GM12875 (cell line): ENCODE results near the gene CPZ.

Experiments
- H3K4me3 ChIP-seq: one replicate; pipeline ENCODE4 v1.5.1; 2011; ENCODE audit warnings: low read depth, low read length, control low read depth
- TF ChIP-seq, protein P1 (sequence below): IDR thresholded peaks from 2 replicates; pipeline ENCODE4 v1.5.1; 2011; ENCODE audit warnings: low read depth, mild to moderate bottlenecking, control low read depth, inconsistent platforms, low read length, moderate library complexity, borderline replicate concordance; ENCODE audit not compliant: insufficient read depth

CPZ gene

DNA sequence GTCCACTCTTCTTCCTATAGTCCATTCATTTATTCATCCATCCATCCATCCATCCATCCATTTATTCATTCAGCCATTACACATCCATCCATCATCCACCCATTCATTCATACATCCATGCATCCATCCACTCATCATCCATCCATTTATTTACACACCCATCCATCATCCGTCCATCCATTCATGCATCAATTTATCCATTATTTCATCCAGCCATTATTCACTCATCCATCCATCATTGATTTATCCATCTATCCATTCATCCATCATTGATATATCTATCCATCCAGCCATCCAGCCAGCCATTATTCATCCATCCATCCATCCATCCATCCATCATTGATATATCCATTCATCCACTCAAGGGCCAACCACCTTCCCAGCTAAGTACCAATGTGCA is 12.7 kb downstream of the CPZ start:
- TF ChIP-seq, protein P1, sequence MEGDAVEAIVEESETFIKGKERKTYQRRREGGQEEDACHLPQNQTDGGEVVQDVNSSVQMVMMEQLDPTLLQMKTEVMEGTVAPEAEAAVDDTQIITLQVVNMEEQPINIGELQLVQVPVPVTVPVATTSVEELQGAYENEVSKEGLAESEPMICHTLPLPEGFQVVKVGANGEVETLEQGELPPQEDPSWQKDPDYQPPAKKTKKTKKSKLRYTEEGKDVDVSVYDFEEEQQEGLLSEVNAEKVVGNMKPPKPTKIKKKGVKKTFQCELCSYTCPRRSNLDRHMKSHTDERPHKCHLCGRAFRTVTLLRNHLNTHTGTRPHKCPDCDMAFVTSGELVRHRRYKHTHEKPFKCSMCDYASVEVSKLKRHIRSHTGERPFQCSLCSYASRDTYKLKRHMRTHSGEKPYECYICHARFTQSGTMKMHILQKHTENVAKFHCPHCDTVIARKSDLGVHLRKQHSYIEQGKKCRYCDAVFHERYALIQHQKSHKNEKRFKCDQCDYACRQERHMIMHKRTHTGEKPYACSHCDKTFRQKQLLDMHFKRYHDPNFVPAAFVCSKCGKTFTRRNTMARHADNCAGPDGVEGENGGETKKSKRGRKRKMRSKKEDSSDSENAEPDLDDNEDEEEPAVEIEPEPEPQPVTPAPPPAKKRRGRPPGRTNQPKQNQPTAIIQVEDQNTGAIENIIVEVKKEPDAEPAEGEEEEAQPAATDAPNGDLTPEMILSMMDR = no peak
- H3K4me3 ChIP-seq = no peak overlapping the region

DNA sequence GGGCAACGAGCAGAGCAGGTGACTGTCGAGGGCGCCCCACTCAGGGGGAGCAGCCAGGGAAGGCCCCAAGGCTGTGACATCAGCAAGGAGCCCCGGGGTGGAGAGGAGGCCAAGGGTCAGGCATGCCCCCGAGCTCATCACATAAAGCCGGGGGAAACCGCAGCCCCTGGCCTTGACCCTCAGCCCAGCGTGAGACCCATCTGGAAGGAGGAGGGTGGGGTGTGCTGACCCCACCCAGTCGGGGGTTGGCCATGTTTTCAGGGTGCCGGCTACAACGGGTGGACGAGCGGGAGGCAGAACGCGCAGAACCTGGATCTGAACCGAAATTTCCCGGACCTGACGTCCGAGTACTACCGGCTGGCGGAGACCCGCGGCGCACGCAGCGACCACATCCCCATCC is 13.9 kb downstream of the CPZ start:
- TF ChIP-seq, protein P1 = no peak
- H3K4me3 ChIP-seq = no peak overlapping the region

DNA sequence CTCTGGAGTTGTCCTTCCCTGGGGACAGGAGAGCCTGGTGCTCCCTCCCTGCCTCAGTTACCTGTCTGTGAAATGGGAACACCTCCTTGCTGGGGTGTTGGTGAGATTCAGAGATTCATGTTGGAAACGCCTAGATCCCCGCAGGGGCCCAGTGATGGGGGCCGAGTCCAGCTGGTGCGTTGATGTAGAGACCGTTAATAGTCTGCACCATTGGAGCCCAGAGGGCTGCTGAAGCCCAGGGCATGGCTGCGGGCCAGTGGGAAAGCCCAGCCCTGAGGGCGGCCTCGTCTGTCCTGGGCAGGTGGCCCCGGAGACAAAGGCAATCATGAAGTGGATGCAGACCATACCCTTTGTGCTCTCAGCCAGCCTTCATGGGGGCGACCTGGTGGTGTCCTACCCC is 14.4 kb downstream of the CPZ start:
- TF ChIP-seq, protein P1 = no peak
- no peak overlapping the region for H3K4me3 ChIP-seq

DNA sequence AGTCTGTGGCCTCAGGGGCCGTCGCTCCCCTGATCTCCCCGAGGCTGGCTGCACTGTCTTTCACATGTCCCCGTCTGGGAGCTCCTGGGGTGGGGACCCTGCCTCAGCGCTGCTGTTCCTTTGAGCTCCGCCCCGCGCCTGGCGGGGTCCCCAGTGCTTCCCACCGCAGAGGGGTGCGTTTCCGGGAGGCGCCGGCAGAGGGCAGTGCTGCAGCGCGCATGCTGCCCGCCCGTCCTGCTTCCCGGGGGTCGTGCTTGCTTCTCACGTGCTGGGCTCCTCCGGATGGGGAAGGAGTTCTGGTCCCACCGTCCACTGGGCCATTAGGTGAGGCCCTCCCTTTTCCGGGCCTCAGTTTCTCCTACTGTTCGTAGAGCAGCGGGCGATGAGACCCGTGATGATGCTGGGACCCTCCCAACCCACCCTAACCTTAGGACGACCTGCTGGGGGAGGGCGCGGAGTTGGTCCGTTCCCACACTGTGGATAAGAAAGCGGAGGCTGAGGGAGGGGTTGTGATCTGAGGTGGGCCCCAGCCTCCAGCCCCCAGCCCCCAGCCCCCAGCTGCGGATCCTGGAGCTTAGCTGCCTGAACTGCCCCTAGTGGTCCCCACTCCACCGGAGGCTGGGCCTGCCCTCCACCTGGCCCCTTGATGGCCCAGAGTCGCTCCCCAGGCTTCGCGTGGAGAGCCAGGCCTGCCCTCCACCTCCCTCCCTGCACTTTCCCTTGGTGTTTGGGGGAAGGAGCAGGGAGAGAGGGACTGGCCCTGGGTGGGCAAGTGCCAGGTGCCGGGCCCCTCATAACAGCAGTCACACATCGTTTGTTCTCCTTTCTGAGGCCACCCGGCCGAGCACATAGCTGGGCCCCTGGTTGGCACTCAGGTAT is 15.3 kb downstream of the CPZ start:
- H3K4me3 ChIP-seq = no peak overlapping the region
- TF ChIP-seq, protein P1 = peak; percentile 98

DNA sequence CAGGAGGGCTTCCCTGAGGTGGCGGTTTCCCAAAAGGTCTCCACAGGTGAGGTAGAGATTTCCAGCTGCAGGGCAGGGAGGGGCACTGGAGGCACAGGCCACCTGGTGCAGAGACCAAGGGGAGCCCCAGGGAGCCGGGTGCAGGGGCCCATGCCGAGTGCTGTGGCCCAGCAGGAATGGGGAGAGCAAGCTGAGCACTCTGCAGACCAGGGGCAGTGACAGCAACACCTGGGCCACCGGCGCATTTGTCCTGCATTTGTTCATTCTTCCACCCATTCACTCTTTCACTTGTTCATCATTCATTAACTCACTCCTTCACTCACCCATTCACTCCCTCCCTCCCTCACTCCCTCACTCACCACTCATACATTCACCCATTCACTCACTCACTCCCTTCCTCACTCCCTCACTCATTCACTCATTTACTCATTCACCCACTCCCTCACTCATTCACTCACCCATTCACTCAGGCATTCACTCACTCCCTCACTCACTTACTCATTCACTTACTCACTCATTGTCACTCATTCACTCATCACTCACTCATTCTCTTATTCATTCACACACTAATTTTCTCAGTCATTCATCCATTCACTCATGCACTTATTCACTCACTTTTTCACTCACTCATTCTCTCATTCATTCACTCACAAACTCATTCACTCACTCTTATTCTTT is 16.3 kb downstream of the CPZ start:
- TF ChIP-seq, protein P1 = no peak
- H3K4me3 ChIP-seq = no peak overlapping the region

DNA sequence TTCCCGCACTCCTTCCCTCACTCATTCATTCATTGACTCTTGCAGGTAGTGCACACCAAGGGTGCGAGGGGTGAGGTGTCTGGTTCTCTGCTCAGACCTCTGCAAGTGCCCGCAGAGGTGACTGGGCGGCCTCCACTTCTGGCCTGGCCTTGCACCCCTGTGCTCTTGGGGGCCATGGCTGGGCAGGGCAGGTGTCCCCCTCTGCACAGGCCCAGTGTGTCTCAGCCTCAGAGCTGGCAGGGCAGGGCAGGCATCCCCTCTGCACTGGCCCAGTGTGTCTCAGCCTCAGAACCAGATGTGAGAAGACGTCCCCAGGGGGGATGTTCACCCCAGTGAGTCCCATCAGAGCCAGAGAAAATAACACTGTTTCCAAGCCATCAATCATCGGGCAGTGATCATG is 16.8 kb downstream of the CPZ start:
- TF ChIP-seq, protein P1 = no peak
- H3K4me3 ChIP-seq = no peak overlapping the region
